ENCODE measurements around the gene DHRS1. TPM values are rescaled to one million over a fixed set of nuclear protein-coding genes. Genes with fewer than 3 reads are reported as not detected.

Gene DHRS1
- total RNA-seq, 1 donor from 2014 or later, result 32.5 TPM

DNA sequence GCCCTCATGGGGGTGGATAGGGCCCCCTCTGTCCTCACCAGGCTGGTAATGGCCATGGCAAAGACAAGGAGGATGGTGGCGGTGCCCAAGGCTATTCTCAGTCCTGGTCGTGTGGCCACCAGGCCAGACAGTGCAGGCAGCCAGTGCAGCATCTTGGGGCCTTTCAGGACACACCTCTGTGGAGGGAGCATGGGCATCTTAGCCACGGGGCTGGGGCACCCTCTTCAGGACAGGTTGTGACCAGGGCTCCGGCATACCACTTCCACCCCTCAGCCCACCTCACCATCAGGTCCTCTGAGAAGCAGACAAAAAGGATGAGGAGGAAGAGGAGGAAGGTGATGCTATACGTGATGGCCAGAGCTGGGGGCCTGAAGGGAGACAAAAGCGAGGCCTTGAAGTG is 24.4 kb upstream of the DHRS1 start:
- Mint-ChIP-seq H3K9me3 (no peaks in the 10 kb centered on the region), H3K4me3 (no peak overlapping the region), H3K27me3 (peaks cover 6% of the 10 kb centered on the region), H3K4me1 (peaks cover 11% of the 10 kb centered on the region), H3K27ac (no peak overlapping the region), H3K36me3 (ENCODE audit: low read depth) (no peaks in the 10 kb centered on the region)
- TF ChIP-seq, protein P1, sequence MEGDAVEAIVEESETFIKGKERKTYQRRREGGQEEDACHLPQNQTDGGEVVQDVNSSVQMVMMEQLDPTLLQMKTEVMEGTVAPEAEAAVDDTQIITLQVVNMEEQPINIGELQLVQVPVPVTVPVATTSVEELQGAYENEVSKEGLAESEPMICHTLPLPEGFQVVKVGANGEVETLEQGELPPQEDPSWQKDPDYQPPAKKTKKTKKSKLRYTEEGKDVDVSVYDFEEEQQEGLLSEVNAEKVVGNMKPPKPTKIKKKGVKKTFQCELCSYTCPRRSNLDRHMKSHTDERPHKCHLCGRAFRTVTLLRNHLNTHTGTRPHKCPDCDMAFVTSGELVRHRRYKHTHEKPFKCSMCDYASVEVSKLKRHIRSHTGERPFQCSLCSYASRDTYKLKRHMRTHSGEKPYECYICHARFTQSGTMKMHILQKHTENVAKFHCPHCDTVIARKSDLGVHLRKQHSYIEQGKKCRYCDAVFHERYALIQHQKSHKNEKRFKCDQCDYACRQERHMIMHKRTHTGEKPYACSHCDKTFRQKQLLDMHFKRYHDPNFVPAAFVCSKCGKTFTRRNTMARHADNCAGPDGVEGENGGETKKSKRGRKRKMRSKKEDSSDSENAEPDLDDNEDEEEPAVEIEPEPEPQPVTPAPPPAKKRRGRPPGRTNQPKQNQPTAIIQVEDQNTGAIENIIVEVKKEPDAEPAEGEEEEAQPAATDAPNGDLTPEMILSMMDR (IDR thresholded peaks at IDR 0.05), result no peak
- ATAC-seq (ENCODE audit: low read depth), result no peak
- intact Hi-C loops (cut with micrococcal nuclease), result no loop called here
- CTCF ChIA-PET, result interaction anchor here (4.2 kb wide), 1 partner anchor 16 kb away, joined by 19 read pairs; the partner anchor contains the start of gene CIDEB
- POLR2A ChIA-PET, result interaction anchor here (0.8 kb wide), 1 partner anchor 9 kb away, joined by 3 read pairs; no protein-coding TSS in a partner anchor
- no peak for DNase-seq

DNA sequence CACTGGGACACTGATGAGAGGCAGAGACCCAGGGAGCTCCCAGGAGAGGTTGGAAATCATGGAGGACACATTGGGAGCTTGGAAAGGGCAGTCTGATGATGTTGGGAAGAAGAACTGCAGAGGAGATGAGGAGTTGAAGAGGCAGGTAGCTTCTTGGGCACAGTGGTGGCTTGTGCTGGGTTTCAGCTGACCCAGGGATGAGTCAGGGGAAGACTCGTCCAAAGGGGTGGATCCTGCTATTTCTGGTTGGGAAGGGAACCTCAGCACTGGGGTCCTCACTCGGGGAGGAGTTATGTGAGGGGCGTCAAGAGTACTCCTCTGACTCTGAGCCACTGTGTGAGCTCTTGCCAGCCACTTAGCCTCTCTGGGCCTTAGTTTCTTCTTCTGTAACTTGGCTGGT is 23.8 kb upstream of the DHRS1 start:
- Mint-ChIP-seq H3K4me1 (peaks cover 11% of the 10 kb centered on the region), H3K36me3 (ENCODE audit: low read depth) (no peaks in the 10 kb centered on the region), H3K27me3 (peaks cover 6% of the 10 kb centered on the region), H3K4me3 (no peak overlapping the region), H3K27ac (no peak overlapping the region), H3K9me3 (no peaks in the 10 kb centered on the region)
- no peak for DNase-seq
- CTCF ChIA-PET, result interaction anchor here (1.5 to 4.2 kb wide), 2 partner anchors 15 to 27 kb away, joined by 3 to 19 read pairs; partner anchors contain the start of gene CIDEB
- intact Hi-C loops (cut with micrococcal nuclease), result no loop called here
- POLR2A ChIA-PET, result interaction anchor here (0.6 kb wide), 1 partner anchor 119 kb away, joined by 5 read pairs; no protein-coding TSS in a partner anchor
- TF ChIP-seq, protein P1 (IDR thresholded peaks at IDR 0.05), result no peak
- ATAC-seq (ENCODE audit: low read depth), result no peak

DNA sequence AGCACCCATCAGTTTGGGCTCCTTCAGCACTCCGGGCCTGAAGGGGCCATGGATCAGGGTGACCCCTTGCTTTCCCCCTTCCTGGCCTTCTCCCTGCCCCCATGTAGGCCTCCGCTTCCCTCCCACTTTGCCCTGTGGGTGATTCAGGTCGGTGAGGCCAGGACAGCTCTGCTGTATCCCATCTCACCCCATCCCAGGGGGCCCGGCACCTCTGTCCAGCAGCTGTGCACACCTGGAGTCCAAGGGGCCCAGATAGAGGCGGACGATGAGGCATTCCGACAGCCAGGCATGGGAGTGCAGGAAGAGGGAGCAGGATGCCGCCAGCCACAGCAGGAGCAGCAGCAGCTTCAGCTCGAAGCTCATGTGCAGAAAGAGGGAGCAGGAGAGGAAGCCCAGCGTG is 23.1 kb upstream of the DHRS1 start:
- Mint-ChIP-seq H3K36me3 (ENCODE audit: low read depth) (no peaks in the 10 kb centered on the region), H3K9me3 (no peaks in the 10 kb centered on the region), H3K4me1 (peaks cover 9% of the 10 kb centered on the region), H3K27me3 (peaks cover 6% of the 10 kb centered on the region), H3K27ac (no peak overlapping the region), H3K4me3 (no peak overlapping the region)
- DNase-seq, result no peak
- ChIA-PET POLR2A (no interaction called here), CTCF (interaction anchor here (1.5 to 4.2 kb wide), 2 partner anchors 15 to 26 kb away, joined by 3 to 19 read pairs; partner anchors contain the start of gene CIDEB)
- TF ChIP-seq, protein P1 (IDR thresholded peaks at IDR 0.05), result no peak
- intact Hi-C loops (cut with micrococcal nuclease), result no loop called here
- ATAC-seq (ENCODE audit: low read depth), result no peak

DNA sequence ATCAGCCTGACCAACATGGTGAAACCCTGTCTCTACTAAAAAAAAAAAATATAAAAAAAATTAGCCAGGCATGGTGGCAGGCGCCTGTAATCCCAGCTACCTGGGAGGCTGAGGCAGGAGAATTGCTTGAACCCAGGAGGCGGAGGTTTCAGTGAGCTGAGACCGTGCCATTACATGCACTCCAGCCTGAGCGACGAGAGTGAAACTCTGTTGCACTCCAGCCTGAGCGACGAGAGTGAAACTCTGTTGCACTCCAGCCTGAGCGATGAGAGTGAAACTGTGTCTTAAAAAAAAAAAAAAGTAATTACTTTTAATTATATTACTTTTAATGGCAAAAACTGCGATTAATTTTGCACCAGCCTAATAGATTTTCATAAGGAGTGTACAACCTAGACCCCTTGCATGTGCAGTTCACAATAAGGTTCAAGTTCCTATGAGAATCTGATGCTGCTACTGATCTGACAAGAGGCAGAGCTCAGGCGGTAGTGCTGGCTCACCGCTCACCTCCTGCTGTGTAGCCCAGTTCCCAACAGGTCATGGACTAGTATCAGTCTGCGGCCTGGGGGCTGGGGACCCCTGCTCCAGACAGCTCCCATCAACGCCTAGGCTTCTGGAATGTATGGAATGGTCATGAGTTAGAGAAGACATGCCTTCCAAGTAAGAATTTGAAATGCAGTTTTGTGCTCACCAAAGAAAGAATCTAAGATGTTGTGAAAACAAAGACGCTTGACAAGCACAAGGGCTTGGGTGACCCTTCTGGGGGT is 21.8 kb upstream of the DHRS1 start:
- H3K4me3 Mint-ChIP-seq, result no peak overlapping the region
- CTCF ChIA-PET, result interaction anchor here (4.2 kb wide), 1 partner anchor 13 kb away, joined by 19 read pairs; the partner anchor contains the start of gene CIDEB
- intact Hi-C loops (cut with micrococcal nuclease), result no loop called here
- ATAC-seq (ENCODE audit: low read depth) (no peak), DNase-seq (no peak)
- H3K27ac Mint-ChIP-seq, result no peak overlapping the region
- TF ChIP-seq, protein P1 (IDR thresholded peaks at IDR 0.05), result no peak
- POLR2A ChIA-PET, result no interaction called here
- no peaks in the 10 kb centered on the region for H3K36me3 Mint-ChIP-seq (ENCODE audit: low read depth)
- no peaks in the 10 kb centered on the region for H3K4me1 Mint-ChIP-seq
- peaks cover 6% of the 10 kb centered on the region for H3K27me3 Mint-ChIP-seq
- no peaks in the 10 kb centered on the region for H3K9me3 Mint-ChIP-seq

Measured in activated B cell treated with CpG ODN at 0.5 μM for 24 hours (primary cell).